Cardiac fibroblast (primary cell): ENCODE data around the gene ELP5.

Source experiments
- DNase-seq, 2 donors: peaks; one replicate each; pipeline versions ENCODE4 v3.0.0 to v3.0.0-alpha.2; 2010; ENCODE audit warnings: low read depth in 2 of 2
- H3K4me3 ChIP-seq, 2 donors: replicated peaks in 1 of 2; 1 replicate in 1 of 2; 2 replicates in 1 of 2; pipeline ENCODE4 v1.5.1; 2011; ENCODE audit warnings: low read depth in 2 of 2, low read length in 2 of 2, mild to moderate bottlenecking in 2 of 2, moderate library complexity in 1 of 2
- CTCF ChIP-seq: IDR thresholded peaks from one replicate; pipeline ENCODE4 v1.5.1; 2011; ENCODE audit warnings: low read depth, mild to moderate bottlenecking, low read length, inconsistent platforms

Gene ELP5

GRCh38 chr17:7252176-7253043, at the start of gene ELP5:
Gene ELP5 (plus strand): TSS chr17:7252215. CDS start chr17:7252551, 336 bp downstream.
- no peak for TF ChIP-seq CTCF
- peak; percentile 96 to 97 for DNase-seq
- peak within 1 kb of the TSS; percentile 83 to 89 for H3K4me3 ChIP-seq

- no peak for TF ChIP-seq CTCF
- H3K4me3 ChIP-seq, result no peak overlapping the region
- no peak for DNase-seq
Measured at GRCh38 chr17:7203391-7203790, 48.6 kb upstream of the ELP5 start.

- TF ChIP-seq CTCF, result no peak
- no peak for DNase-seq
- peak overlapping the region; percentile 44 to 60 for H3K4me3 ChIP-seq
Measured at GRCh38 chr17:7204336-7204735, 47.7 kb upstream of the ELP5 start.

GRCh38 chr17:7204828-7205461, 47.1 kb upstream of the ELP5 start:
- TF ChIP-seq CTCF, result no peak
- peak; percentile 83 to 89 for DNase-seq
- H3K4me3 ChIP-seq, result peak overlapping the region; percentile 44 to 60

- no peak for TF ChIP-seq CTCF
- H3K4me3 ChIP-seq, result peak overlapping the region; percentile 44 to 60
- no peak for DNase-seq
Measured at GRCh38 chr17:7205561-7205960, 46.5 kb upstream of the ELP5 start.

GRCh38 chr17:7207120-7208001, 44.7 kb upstream of the ELP5 start:
- DNase-seq, result peak in 1 of 2 donors; percentile 72
- TF ChIP-seq CTCF, result no peak
- no peak overlapping the region for H3K4me3 ChIP-seq
